ENCODE measurements around the gene SYNDIG1. TPM values are rescaled to one million over a fixed set of nuclear protein-coding genes. Genes with fewer than 3 reads are reported as not detected.

Gene SYNDIG1
- total RNA-seq, 1 experiment from 2014 or later = 5.4 TPM

DNA sequence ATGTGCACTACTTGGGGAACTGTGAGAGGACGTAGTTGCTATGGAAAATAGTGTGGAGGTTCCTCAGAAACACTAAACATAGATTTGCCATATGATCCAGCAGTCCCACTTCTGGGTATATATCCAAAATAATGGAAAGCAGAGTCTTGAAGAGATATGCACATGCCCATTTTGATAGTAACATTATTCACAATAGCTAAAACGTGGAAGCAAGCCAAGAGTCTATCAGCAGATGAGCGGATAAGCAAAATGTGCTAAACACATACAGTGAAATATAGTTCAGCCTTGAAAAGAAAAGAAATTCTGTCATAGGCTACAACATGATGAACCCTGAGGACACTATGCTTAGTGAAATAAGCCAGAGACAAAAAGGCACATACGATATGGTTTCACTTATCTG, 11.1 kb downstream of the SYNDIG1 start:
- no peak overlapping the region for H3K27ac ChIP-seq (ENCODE audit: insufficient read length, low read depth, low read length)
- no peak overlapping the region for H2BK5ac ChIP-seq (ENCODE audit: insufficient read length, low read length)
- H3K18ac ChIP-seq (ENCODE audit: insufficient read length, low read depth, low read length) = no peak overlapping the region
- H2AK5ac ChIP-seq (ENCODE audit: insufficient read length, low read length) = no peak overlapping the region
- no peaks in the 10 kb centered on the region for H3K27me3 ChIP-seq (ENCODE audit: insufficient read depth, low read length)
- H3K23ac ChIP-seq (ENCODE audit: insufficient read length, low read depth, low read length) = no peak overlapping the region
- no peak overlapping the region for H3K14ac ChIP-seq (ENCODE audit: insufficient read depth, low read length)
- H2BK12ac ChIP-seq (ENCODE audit: insufficient read length, low read depth, low read length) = no peak overlapping the region
- WGBS (ENCODE audit: extremely low coverage, insufficient read length, low lambda C conversion rate) = no CpG with 5 or more reads among the region's 4 CpGs
- H3K9me3 ChIP-seq (ENCODE audit: control insufficient read depth, low read depth, low read length) = no peaks in the 10 kb centered on the region
- H3K36me3 Mint-ChIP-seq (ENCODE audit: insufficient read depth in 1 of 3, low read depth in 3 of 3) = peaks cover 0 to 6% (median 3%) of the 10 kb centered on the region in 3 experiments; a peak in 4 of 7 replicates
- no peak overlapping the region for H4K8ac ChIP-seq (replicated peaks; ENCODE audit: insufficient read length, low read depth, low read length)
- no peak overlapping the region for H4K5ac ChIP-seq (ENCODE audit: insufficient read length, low read depth, low read length)
- H4K91ac ChIP-seq (ENCODE audit: insufficient read length, low read depth, low read length) = no peak overlapping the region
- no peak overlapping the region for H3K4ac ChIP-seq (ENCODE audit: low read depth, low read length)
- TF ChIP-seq, protein P1, sequence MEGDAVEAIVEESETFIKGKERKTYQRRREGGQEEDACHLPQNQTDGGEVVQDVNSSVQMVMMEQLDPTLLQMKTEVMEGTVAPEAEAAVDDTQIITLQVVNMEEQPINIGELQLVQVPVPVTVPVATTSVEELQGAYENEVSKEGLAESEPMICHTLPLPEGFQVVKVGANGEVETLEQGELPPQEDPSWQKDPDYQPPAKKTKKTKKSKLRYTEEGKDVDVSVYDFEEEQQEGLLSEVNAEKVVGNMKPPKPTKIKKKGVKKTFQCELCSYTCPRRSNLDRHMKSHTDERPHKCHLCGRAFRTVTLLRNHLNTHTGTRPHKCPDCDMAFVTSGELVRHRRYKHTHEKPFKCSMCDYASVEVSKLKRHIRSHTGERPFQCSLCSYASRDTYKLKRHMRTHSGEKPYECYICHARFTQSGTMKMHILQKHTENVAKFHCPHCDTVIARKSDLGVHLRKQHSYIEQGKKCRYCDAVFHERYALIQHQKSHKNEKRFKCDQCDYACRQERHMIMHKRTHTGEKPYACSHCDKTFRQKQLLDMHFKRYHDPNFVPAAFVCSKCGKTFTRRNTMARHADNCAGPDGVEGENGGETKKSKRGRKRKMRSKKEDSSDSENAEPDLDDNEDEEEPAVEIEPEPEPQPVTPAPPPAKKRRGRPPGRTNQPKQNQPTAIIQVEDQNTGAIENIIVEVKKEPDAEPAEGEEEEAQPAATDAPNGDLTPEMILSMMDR (conservative IDR thresholded peaks at IDR 0.05) = no peak
- H3K27ac Mint-ChIP-seq = no peak overlapping the region
- H3K79me1 ChIP-seq (ENCODE audit: insufficient read depth, low read depth, low read length, poor library complexity, severe bottlenecking) = no peaks in the 10 kb centered on the region
- no peak overlapping the region for H2AFZ ChIP-seq (ENCODE audit: low read length)
- H3K79me2 ChIP-seq (ENCODE audit: insufficient read depth, low read length) = no peaks in the 10 kb centered on the region; the same call in 1 of the 2 replicates
- no peaks in the 10 kb centered on the region for H3K23me2 ChIP-seq (ENCODE audit: insufficient read length, low read depth, low read length, poor library complexity, severe bottlenecking)
- no peak overlapping the region for H3K56ac ChIP-seq (ENCODE audit: insufficient read length, low read depth, low read length)
- H4K20me1 ChIP-seq (ENCODE audit: control insufficient read depth, insufficient read depth, insufficient read length) = no peaks in the 10 kb centered on the region
- DNase-seq = no peak
- no peaks in the 10 kb centered on the region; a peak in 2 of 5 replicates for H3K9me3 Mint-ChIP-seq
- no peak overlapping the region for H3K4me3 Mint-ChIP-seq
- no peak overlapping the region for H2BK20ac ChIP-seq (ENCODE audit: low read depth, low read length, poor library complexity, severe bottlenecking)
- H2BK15ac ChIP-seq (ENCODE audit: low read depth, low read length) = no peak overlapping the region
- peaks cover 29 to 40% of the 10 kb centered on the region in 2 experiments for H3K4me1 Mint-ChIP-seq
- H2BK120ac ChIP-seq (ENCODE audit: low read depth, low read length, poor library complexity, severe bottlenecking) = no peak overlapping the region
- no peak overlapping the region for H3T11ph ChIP-seq (ENCODE audit: low read length)
- no peak overlapping the region for H3K9ac ChIP-seq (ENCODE audit: extremely low read depth, insufficient read length, low read length)
- H3K4me2 ChIP-seq (ENCODE audit: insufficient read depth, insufficient read length, low read length) = no peak overlapping the region
- peaks cover 4% of the 10 kb centered on the region for H3K27me3 Mint-ChIP-seq (ENCODE audit: low read depth)
- H3K4me1 ChIP-seq (ENCODE audit: insufficient read depth, low read length) = peaks cover 2% of the 10 kb centered on the region; the same call in 1 of the 2 replicates
